SK-N-MC (cell line): Measurements from ENCODE around the gene UROS.

Experiments used
- EZH2 ChIP-seq: fragments of 200-600 bp; sonication (generic); IDR thresholded peaks from one replicate; pipeline ENCODE4 v1.6.1; 2017; ENCODE audit warnings: antibody characterized with exemption
- FOXP2 ChIP-seq: optimal IDR thresholded peaks from 2 replicates; pipeline ENCODE3; 2011; ENCODE audit warnings: mild to moderate bottlenecking, moderate library complexity; ENCODE audit not compliant: insufficient read depth; ENCODE audit errors: extremely low read length, control extremely low read depth

DNA sequence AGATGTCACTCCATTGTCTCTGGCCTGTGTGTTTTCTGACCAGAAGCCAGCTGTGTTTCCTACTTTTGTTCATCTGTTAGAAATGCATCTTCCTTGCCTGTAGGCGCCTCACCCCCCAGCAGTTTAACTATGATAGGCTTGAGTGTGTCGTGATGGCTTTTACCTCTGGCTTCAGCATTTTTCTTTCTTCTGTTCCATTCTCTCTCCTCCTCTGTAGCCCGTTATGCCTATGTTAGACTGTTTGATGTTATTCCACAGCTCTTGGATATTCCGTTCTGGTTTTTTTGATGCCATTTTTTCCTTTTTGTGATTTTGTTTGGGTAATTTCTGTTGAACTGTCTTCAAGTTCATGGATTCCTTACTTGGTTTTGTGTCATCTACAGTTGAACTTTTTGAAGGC, 65.3 kb downstream of the UROS start:
- no peak for TF ChIP-seq EZH2
- TF ChIP-seq FOXP2 = no peak
